Neuronal stem cell (in vitro differentiated cells): Measurements from ENCODE around the gene POU2F3.
A peak's percentile ranks its signal among the peaks of the same experiment; 100 is the strongest.

Source experiments
- DNase-seq: peaks from one replicate; pipeline ENCODE4 v3.0.0-alpha.2; 2013; ENCODE audit warnings: low spot score
- H2AFZ ChIP-seq: one replicate; pipeline ENCODE4 v1.6.1; 2013; ENCODE audit warnings: mild to moderate bottlenecking, low read length, inconsistent platforms
- H2AK5ac ChIP-seq: 2 replicates; pipeline ENCODE4 v1.6.1; 2013; ENCODE audit warnings: low read depth, mild to moderate bottlenecking, inconsistent platforms, low read length, moderate library complexity, mixed read lengths
- H2BK120ac ChIP-seq: 2 replicates; pipeline ENCODE4 v1.6.1; 2013; ENCODE audit warnings: low read depth, mild to moderate bottlenecking, inconsistent platforms, low read length, moderate library complexity, mixed read lengths
- H2BK12ac ChIP-seq: one replicate; pipeline ENCODE4 v1.6.1; 2013; ENCODE audit warnings: low read length, inconsistent platforms
- H2BK15ac ChIP-seq: 2 replicates; pipeline ENCODE4 v1.6.1; 2013; ENCODE audit warnings: mild to moderate bottlenecking, low read length, inconsistent platforms, mixed read lengths
- H2BK5ac ChIP-seq: one replicate; pipeline ENCODE4 v1.6.1; 2013; ENCODE audit warnings: inconsistent platforms, mild to moderate bottlenecking, low read length, moderate library complexity
- H3K14ac ChIP-seq: one replicate; pipeline ENCODE4 v1.6.1; 2013; ENCODE audit warnings: low read length, inconsistent platforms
- H3K18ac ChIP-seq: 2 replicates; pipeline ENCODE4 v1.6.1; 2013; ENCODE audit warnings: low read length, inconsistent platforms
- H3K23ac ChIP-seq: 2 replicates; pipeline ENCODE4 v1.6.1; 2013; ENCODE audit warnings: low read depth, mild to moderate bottlenecking, mixed read lengths, low read length, inconsistent platforms; ENCODE audit not compliant: poor library complexity
- H3K27ac ChIP-seq: replicated peaks from 3 replicates; pipeline ENCODE4 v1.5.1; 2013; ENCODE audit warnings: low read length, inconsistent platforms
- H3K27me3 ChIP-seq, 3 experiments: 2 replicates each; pipeline ENCODE4 v1.6.1; 2013; ENCODE audit warnings: low read length in 3 of 3, mild to moderate bottlenecking in 2 of 3, inconsistent platforms in 1 of 3, low read depth in 1 of 3, mixed read lengths in 1 of 3, moderate library complexity in 1 of 3; ENCODE audit not compliant: control insufficient read depth in 3 of 3, insufficient read depth in 3 of 3
- H3K36me3 ChIP-seq, 2 donors: replicated peaks in 1 of 2; 2 replicates each; pipeline ENCODE4 v1.6.1; 2013; ENCODE audit warnings: low read length in 2 of 2; ENCODE audit not compliant: control insufficient read depth in 2 of 2, insufficient read depth in 2 of 2
- H3K4ac ChIP-seq: 2 replicates; pipeline ENCODE4 v1.6.1; 2013; ENCODE audit warnings: inconsistent platforms, mild to moderate bottlenecking, low read length, moderate library complexity
- H3K4me1 ChIP-seq, 2 donors: 1 replicate in 1 of 2; 2 replicates in 1 of 2; pipeline ENCODE4 v1.6.1; 2013; ENCODE audit warnings: low read length in 2 of 2, low read depth in 1 of 2; ENCODE audit not compliant: control insufficient read depth in 2 of 2, insufficient read depth in 1 of 2
- H3K4me2 ChIP-seq: one replicate; pipeline ENCODE4 v1.6.1; 2013; ENCODE audit warnings: mild to moderate bottlenecking, low read length, inconsistent platforms; ENCODE audit not compliant: insufficient read depth, poor library complexity, severe bottlenecking
- H3K4me3 ChIP-seq, 2 donors: 2 replicates each; pipeline ENCODE4 v1.5.1; 2013; ENCODE audit warnings: low read length in 2 of 2, mild to moderate bottlenecking in 2 of 2, inconsistent platforms in 1 of 2, moderate library complexity in 1 of 2
- H3K79me1 ChIP-seq: one replicate; pipeline ENCODE4 v1.6.1; 2013; ENCODE audit warnings: low read depth, mild to moderate bottlenecking, inconsistent platforms, low read length, moderate library complexity
- H3K9ac ChIP-seq: one replicate; pipeline ENCODE4 v1.6.1; 2013; ENCODE audit warnings: mild to moderate bottlenecking, low read depth, low read length, inconsistent platforms; ENCODE audit not compliant: poor library complexity
- H3K9me3 ChIP-seq, 2 donors: replicated peaks in 1 of 2; 2 replicates each; pipeline versions ENCODE3 to v1.6.1; 2013; ENCODE audit warnings: low read length in 2 of 2, mild to moderate bottlenecking in 2 of 2, inconsistent platforms in 1 of 2, low read depth in 1 of 2, mixed read lengths in 1 of 2, moderate library complexity in 1 of 2; ENCODE audit not compliant: control insufficient read depth in 2 of 2, insufficient read depth in 1 of 2
- H4K8ac ChIP-seq: one replicate; pipeline ENCODE4 v1.6.1; 2013; ENCODE audit warnings: low read depth, mild to moderate bottlenecking, inconsistent platforms, low read length, moderate library complexity
- H4K91ac ChIP-seq: one replicate; pipeline ENCODE4 v1.6.1; 2013; ENCODE audit warnings: low read length, low read depth, mild to moderate bottlenecking, inconsistent platforms; ENCODE audit not compliant: poor library complexity
- WGBS, 2 donors: extraction: QIAGEN DNeasy Blood & Tissue Kit; methylation state at CpG; one replicate each; pipeline ENCODE4 v1.1.7; 2013; ENCODE audit warnings: missing lambda C conversion rate in 2 of 2, mixed read lengths in 1 of 2; ENCODE audit not compliant: insufficient read length in 2 of 2, insufficient replicate concordance in 1 of 2; ENCODE audit errors: extremely low coverage in 2 of 2; 5-methylcytosine and 5-hydroxymethylcytosine counted together

POU2F3 gene

DNA sequence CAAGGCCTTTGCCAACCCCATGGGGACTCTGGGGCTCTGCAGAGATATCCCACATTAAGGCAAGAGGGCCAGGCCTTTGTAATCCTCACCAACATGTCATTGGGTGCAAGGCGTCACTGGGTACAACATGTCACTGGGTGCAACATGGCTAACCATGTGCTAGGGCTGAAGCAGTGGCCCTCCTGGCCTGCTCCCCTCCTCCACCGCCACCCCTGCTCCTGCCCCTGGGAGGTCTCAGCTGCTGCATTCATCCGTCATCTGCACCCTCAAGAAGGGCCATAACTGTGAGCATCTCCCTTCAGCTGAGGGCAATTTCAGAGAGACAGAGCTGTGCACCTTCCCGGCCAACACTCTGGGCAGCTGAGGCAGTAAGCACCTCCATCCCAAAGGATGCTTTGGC lies 45.8 kb upstream of the POU2F3 start:
- WGBS, 2 donors, result no CpG with 5 or more reads among the region's 4 CpGs
- H3K27me3 ChIP-seq, result peaks cover 0 to 15% (median 15%) of the 10 kb centered on the region in 3 experiments
- H3K9ac ChIP-seq, result no peak overlapping the region
- peaks cover 0 to 6% of the 10 kb centered on the region in 2 donors for H3K9me3 ChIP-seq
- no peak for DNase-seq
- H2AFZ ChIP-seq, result no peak overlapping the region
- no peak overlapping the region for H3K4ac ChIP-seq
- peak overlapping the region; percentile 66 for H3K18ac ChIP-seq
- no peak overlapping the region for H3K4me2 ChIP-seq
- H3K4me1 ChIP-seq, result peaks cover 15 to 17% of the 10 kb centered on the region in 2 donors
- H2BK15ac ChIP-seq, result peak overlapping the region; percentile 50
- no peak overlapping the region for H3K4me3 ChIP-seq
- H3K14ac ChIP-seq, result peak overlapping the region; percentile 17
- H3K79me1 ChIP-seq, result no peaks in the 10 kb centered on the region
- no peak overlapping the region for H4K91ac ChIP-seq
- H3K27ac ChIP-seq, result no peak overlapping the region
- H2BK120ac ChIP-seq, result no peak overlapping the region
- H2AK5ac ChIP-seq, result peak overlapping the region; percentile 71
- H3K23ac ChIP-seq, result peak overlapping the region; percentile 49
- H4K8ac ChIP-seq, result no peak overlapping the region
- peak overlapping the region; percentile 75 for H2BK12ac ChIP-seq
- no peak overlapping the region for H2BK5ac ChIP-seq
- no peaks in the 10 kb centered on the region for H3K36me3 ChIP-seq

DNA sequence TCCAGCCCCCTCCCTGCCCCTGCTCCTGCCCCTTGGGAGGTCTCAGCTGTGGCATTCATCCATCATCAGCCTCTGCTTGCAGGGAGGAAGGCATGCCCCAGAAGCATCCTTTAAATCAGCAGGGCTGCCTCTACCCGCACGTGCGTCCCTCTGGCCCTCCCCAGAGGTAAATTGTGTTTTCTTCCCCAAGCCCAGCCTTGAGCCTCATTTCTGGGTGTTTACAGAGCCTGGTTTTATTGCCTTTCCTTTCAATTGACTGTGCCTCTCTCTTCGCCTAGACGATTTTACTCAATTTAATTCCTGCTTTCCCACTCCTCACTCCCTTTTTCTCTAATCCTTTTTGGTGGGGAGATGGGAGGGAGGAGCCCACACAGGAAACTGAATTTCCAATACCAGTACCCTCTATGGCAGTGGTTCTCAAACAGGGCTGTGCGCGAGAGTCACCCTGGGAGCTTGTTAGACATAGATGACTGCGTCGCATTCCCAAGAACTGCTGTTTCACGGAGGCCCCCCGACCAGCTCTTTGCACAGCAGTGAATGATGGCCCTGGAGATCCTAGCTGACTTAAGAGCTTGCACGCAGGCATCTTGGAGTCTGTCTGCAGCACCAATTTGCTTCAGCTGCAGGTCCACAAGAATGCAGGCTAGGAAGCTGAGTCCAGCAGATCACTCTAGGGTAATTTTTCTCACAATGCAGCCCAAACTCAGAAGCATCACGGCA lies 44.2 kb upstream of the POU2F3 start:
- no peak overlapping the region for H3K14ac ChIP-seq
- peaks cover 0 to 27% (median 17%) of the 10 kb centered on the region in 3 experiments for H3K27me3 ChIP-seq
- no peak overlapping the region for H4K8ac ChIP-seq
- no peak overlapping the region for H2BK120ac ChIP-seq
- H3K4me2 ChIP-seq, result no peak overlapping the region
- WGBS, 2 donors, result no CpG with 5 or more reads among the region's 13 CpGs
- H2AFZ ChIP-seq, result peak overlapping the region; percentile 51
- H3K9ac ChIP-seq, result peak overlapping the region; percentile 60
- no peaks in the 10 kb centered on the region for H3K79me1 ChIP-seq
- no peak overlapping the region for H3K4me3 ChIP-seq
- H4K91ac ChIP-seq, result no peak overlapping the region
- no peak for DNase-seq
- H3K18ac ChIP-seq, result peak overlapping the region; percentile 25
- no peak overlapping the region for H2BK12ac ChIP-seq
- no peak overlapping the region for H3K27ac ChIP-seq
- no peak overlapping the region for H2BK5ac ChIP-seq
- no peak overlapping the region for H2AK5ac ChIP-seq
- peaks cover 15 to 17% of the 10 kb centered on the region in 2 donors for H3K4me1 ChIP-seq
- no peaks in the 10 kb centered on the region for H3K9me3 ChIP-seq
- no peak overlapping the region for H2BK15ac ChIP-seq
- no peaks in the 10 kb centered on the region for H3K36me3 ChIP-seq
- no peak overlapping the region for H3K4ac ChIP-seq
- no peak overlapping the region for H3K23ac ChIP-seq

DNA sequence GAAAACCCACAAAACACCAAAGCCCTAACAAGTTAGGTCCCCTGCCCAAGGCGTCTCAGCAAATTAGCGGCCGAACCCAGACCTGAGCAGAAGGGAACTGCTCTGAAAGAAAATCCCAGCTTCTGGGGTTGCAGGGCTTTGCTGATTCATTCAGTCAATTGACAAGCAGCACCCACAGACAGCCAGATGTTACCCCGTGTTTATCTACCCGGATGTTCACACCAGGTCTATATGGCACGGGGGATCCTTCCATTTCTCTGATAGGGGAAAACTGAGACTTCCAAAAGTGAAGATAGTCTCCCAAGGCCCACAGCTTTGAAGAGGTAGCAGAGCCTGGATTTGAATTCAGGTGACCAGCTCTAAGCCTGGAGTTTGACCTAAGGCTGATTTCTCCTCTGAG lies 43.1 kb upstream of the POU2F3 start:
- H3K14ac ChIP-seq, result no peak overlapping the region
- no peaks in the 10 kb centered on the region for H3K9me3 ChIP-seq
- H2BK15ac ChIP-seq, result peak overlapping the region; percentile 12
- H3K9ac ChIP-seq, result no peak overlapping the region
- no peak overlapping the region for H3K4ac ChIP-seq
- H2BK120ac ChIP-seq, result no peak overlapping the region
- peaks cover 0 to 30% (median 17%) of the 10 kb centered on the region in 3 experiments for H3K27me3 ChIP-seq
- no peak overlapping the region for H3K4me2 ChIP-seq
- no peak overlapping the region for H2BK12ac ChIP-seq
- H3K36me3 ChIP-seq, result no peaks in the 10 kb centered on the region
- H3K79me1 ChIP-seq, result no peaks in the 10 kb centered on the region
- H2AFZ ChIP-seq, result no peak overlapping the region
- no peak for DNase-seq
- no peak overlapping the region for H4K8ac ChIP-seq
- WGBS, 2 donors, result no CpG with 5 or more reads among the region's 6 CpGs
- no peak overlapping the region for H3K18ac ChIP-seq
- no peak overlapping the region for H4K91ac ChIP-seq
- no peak overlapping the region for H3K27ac ChIP-seq
- H3K4me3 ChIP-seq, result no peak overlapping the region
- peaks cover 15% of the 10 kb centered on the region in 2 donors for H3K4me1 ChIP-seq
- H2BK5ac ChIP-seq, result no peak overlapping the region
- no peak overlapping the region for H3K23ac ChIP-seq
- no peak overlapping the region for H2AK5ac ChIP-seq

GRCh38 chr11:120197251-120197891 lies 42.6 kb upstream of the POU2F3 start:
- Histone ChIP-seq H2AFZ (peak overlapping the region; percentile 49), H3K4me1 (peaks cover 15% of the 10 kb centered on the region in 2 donors), H3K23ac (no peak overlapping the region), H3K36me3 (no peaks in the 10 kb centered on the region), H4K8ac (no peak overlapping the region), H2BK12ac (no peak overlapping the region), H3K4ac (no peak overlapping the region), H2BK120ac (no peak overlapping the region), H3K14ac (no peak overlapping the region), H4K91ac (no peak overlapping the region), H3K9ac (no peak overlapping the region), H3K27me3 (peaks cover 0 to 32% (median 17%) of the 10 kb centered on the region in 3 experiments), H2AK5ac (no peak overlapping the region), H3K4me2 (no peak overlapping the region), H3K27ac (no peak overlapping the region), H3K79me1 (no peaks in the 10 kb centered on the region), H3K18ac (no peak overlapping the region), H2BK5ac (no peak overlapping the region), H3K4me3 (no peak overlapping the region), H2BK15ac (no peak overlapping the region), H3K9me3 (no peaks in the 10 kb centered on the region)
- no peak for DNase-seq
- WGBS, 2 donors, result no CpG with 5 or more reads among the region's 14 CpGs
